HL-60 (cell line): ENCODE data around the gene OR8B12.

Experiments
- DNase-seq, 2 experiments: peaks; one replicate each; pipeline ENCODE4 v3.0.0-alpha.2; 2010 to 2020; ENCODE audit warnings: low read depth in 1 of 2, low spot score in 1 of 2
- H3K27ac ChIP-seq: fragments of 250-450 bp; sonication (Bioruptor Pico); replicated peaks from 2 replicates; pipeline ENCODE4 v1.5.1; 2020; ENCODE audit warnings: mild to moderate bottlenecking, moderate library complexity
- H3K27me3 ChIP-seq: fragments of 250-450 bp; sonication (Bioruptor Pico); 2 replicates; pipeline ENCODE4 v1.5.1; 2021; ENCODE audit warnings: mild to moderate bottlenecking, moderate library complexity; ENCODE audit not compliant: insufficient read depth, poor library complexity, severe bottlenecking
- H3K4me3 ChIP-seq: replicated peaks from 2 replicates; pipeline ENCODE4 v1.5.1; 2011; ENCODE audit warnings: mild to moderate bottlenecking, control low read depth, low read length; ENCODE audit not compliant: insufficient read depth
- GABPA ChIP-seq: IDR thresholded peaks from 2 replicates; pipeline ENCODE4 v1.6.1; 2012; ENCODE audit warnings: low read depth
- POLR2AphosphoS5 ChIP-seq: IDR thresholded peaks from 2 replicates; pipeline ENCODE4 v1.6.1; 2012; ENCODE audit warnings: low read depth
- SPI1 ChIP-seq: IDR thresholded peaks from 2 replicates; pipeline ENCODE4 v1.6.1; 2012; ENCODE audit warnings: low read depth, mild to moderate bottlenecking, borderline replicate concordance
- TF ChIP-seq, protein P1 (sequence below): IDR thresholded peaks from one replicate; pipeline ENCODE4 v1.5.1; 2011; ENCODE audit warnings: low read length, control low read depth, inconsistent platforms; ENCODE audit not compliant: insufficient read depth
- TF ChIP-seq, protein P2 (sequence below): IDR thresholded peaks from 2 replicates; pipeline ENCODE4 v1.6.1; 2012; ENCODE audit warnings: low read depth; ENCODE audit not compliant: insufficient replicate concordance

Gene OR8B12

DNA sequence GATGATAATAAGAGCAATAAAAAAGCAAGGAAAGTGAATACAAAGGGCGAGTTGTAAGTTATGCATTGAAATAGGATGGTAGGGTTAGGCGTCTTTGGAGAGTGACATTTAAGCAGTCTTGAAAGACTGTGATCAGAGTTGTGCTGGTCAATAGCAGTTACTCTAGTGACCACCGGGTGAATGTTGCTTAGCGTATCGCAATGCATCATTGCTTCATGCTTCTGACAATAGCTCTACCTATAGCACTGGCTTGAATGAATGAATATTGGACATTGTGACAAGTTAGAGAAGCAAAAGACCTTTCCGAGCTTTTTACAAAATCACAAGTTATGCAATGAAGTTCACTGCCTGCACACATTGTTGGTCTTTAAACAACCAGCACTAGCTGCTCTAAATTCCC lies 7.7 kb upstream of the OR8B12 start:
- TF ChIP-seq, protein P1, sequence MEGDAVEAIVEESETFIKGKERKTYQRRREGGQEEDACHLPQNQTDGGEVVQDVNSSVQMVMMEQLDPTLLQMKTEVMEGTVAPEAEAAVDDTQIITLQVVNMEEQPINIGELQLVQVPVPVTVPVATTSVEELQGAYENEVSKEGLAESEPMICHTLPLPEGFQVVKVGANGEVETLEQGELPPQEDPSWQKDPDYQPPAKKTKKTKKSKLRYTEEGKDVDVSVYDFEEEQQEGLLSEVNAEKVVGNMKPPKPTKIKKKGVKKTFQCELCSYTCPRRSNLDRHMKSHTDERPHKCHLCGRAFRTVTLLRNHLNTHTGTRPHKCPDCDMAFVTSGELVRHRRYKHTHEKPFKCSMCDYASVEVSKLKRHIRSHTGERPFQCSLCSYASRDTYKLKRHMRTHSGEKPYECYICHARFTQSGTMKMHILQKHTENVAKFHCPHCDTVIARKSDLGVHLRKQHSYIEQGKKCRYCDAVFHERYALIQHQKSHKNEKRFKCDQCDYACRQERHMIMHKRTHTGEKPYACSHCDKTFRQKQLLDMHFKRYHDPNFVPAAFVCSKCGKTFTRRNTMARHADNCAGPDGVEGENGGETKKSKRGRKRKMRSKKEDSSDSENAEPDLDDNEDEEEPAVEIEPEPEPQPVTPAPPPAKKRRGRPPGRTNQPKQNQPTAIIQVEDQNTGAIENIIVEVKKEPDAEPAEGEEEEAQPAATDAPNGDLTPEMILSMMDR: no peak
- H3K4me3 ChIP-seq: no peak overlapping the region
- H3K27ac ChIP-seq: no peak overlapping the region
- no peak for DNase-seq
- no peaks in the 10 kb centered on the region for H3K27me3 ChIP-seq

DNA sequence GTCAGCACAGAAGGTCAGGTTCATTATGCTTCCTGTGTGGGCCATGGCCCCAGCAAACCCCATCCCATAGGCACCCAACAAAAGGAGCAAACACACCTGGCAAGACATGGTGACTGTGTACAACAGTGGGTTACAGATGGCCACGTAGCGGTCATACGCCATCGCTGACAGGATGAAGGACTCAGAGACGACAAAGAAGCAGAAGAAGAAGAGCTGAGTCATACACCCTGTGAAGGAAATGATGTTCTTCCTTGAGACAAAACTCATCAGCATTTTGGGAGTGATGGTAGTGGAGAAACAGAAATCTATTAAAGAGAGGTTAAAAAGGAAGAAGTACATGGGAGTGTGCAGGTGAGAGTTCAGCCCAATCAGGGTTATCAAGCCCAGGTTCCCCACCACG lies 309 bp downstream of the OR8B12 start:
- TF ChIP-seq GABPA (no peak), SPI1 (no peak), POLR2AphosphoS5 (no peak)
- TF ChIP-seq, protein P2, sequence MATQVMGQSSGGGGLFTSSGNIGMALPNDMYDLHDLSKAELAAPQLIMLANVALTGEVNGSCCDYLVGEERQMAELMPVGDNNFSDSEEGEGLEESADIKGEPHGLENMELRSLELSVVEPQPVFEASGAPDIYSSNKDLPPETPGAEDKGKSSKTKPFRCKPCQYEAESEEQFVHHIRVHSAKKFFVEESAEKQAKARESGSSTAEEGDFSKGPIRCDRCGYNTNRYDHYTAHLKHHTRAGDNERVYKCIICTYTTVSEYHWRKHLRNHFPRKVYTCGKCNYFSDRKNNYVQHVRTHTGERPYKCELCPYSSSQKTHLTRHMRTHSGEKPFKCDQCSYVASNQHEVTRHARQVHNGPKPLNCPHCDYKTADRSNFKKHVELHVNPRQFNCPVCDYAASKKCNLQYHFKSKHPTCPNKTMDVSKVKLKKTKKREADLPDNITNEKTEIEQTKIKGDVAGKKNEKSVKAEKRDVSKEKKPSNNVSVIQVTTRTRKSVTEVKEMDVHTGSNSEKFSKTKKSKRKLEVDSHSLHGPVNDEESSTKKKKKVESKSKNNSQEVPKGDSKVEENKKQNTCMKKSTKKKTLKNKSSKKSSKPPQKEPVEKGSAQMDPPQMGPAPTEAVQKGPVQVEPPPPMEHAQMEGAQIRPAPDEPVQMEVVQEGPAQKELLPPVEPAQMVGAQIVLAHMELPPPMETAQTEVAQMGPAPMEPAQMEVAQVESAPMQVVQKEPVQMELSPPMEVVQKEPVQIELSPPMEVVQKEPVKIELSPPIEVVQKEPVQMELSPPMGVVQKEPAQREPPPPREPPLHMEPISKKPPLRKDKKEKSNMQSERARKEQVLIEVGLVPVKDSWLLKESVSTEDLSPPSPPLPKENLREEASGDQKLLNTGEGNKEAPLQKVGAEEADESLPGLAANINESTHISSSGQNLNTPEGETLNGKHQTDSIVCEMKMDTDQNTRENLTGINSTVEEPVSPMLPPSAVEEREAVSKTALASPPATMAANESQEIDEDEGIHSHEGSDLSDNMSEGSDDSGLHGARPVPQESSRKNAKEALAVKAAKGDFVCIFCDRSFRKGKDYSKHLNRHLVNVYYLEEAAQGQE: no peak
- TF ChIP-seq, protein P1: no peak
- Histone ChIP-seq H3K27me3 (no peaks in the 10 kb centered on the region), H3K4me3 (no peak overlapping the region), H3K27ac (no peak overlapping the region)
- DNase-seq: no peak

DNA sequence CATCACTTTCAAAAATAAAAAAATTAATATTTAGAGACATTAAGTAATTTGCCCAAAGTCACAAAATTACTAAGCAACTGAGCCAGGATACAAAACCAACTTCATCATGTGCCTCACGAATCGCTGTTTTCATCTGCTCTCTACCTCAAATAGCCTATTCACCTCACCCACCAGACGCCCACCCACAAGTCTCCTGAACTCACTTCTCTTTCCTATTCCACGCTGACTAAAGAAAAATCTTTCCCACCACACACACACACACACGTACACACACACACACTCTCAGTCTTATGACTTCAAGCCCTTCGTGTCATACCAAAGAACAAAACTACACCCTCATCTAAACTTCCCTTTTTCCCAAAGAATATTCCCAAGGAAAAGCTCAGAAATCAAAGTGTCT lies 2.2 kb downstream of the OR8B12 start:
- H3K27ac ChIP-seq: no peak overlapping the region
- H3K27me3 ChIP-seq: no peaks in the 10 kb centered on the region
- no peak for DNase-seq
- TF ChIP-seq GABPA (no peak), POLR2AphosphoS5 (no peak), SPI1 (no peak)
- TF ChIP-seq, protein P2: no peak
- TF ChIP-seq, protein P1: no peak
- H3K4me3 ChIP-seq: no peak overlapping the region

DNA sequence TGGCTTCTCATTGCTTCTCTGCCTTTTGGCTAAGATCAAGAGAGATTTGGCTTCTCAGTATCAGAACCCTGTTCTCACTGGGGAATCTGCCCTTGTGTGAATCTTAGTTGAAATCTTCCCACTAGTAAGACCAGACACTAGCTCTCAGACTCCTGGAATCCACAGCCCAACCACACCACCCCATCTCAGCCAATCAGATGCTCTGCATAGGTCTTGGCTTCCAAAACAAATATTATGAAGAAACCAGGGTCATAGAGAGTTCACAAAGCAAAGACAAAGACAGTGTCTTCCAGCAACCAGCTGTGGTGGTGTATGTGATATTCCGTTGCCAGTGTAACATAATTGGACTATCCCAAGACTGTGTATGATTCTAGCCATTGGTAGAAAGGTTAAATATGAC lies 5.4 kb downstream of the OR8B12 start:
- Histone ChIP-seq H3K27ac (no peak overlapping the region), H3K4me3 (no peak overlapping the region), H3K27me3 (no peaks in the 10 kb centered on the region)
- TF ChIP-seq GABPA: no peak
- TF ChIP-seq, protein P1: no peak
- TF ChIP-seq, protein P2: no peak
- no peak for TF ChIP-seq POLR2AphosphoS5
- DNase-seq: no peak
